Posterior cingulate gyrus (tissue), 11 donors: ENCODE data around the gene FAM135A.
"Not testable (repeated sequence)": the region's sequence is repeated elsewhere in the genome, so short reads cannot be mapped to it uniquely, and the experiment has no call there.

ENCODE experiments used
- DNase-seq, 10 donors: peaks; one replicate each; pipeline versions ENCODE4 v3.0.0 to v3.0.0-alpha.2; 2020 to 2021; ENCODE audit warnings: mixed read lengths in 3 of 10
- intact Hi-C: fragments of 100-400 bp; cut with DNase I; formaldehyde crosslinking; loops from one replicate; pipeline ENCODE4 v1.15.1; 2023

Gene FAM135A

DNA sequence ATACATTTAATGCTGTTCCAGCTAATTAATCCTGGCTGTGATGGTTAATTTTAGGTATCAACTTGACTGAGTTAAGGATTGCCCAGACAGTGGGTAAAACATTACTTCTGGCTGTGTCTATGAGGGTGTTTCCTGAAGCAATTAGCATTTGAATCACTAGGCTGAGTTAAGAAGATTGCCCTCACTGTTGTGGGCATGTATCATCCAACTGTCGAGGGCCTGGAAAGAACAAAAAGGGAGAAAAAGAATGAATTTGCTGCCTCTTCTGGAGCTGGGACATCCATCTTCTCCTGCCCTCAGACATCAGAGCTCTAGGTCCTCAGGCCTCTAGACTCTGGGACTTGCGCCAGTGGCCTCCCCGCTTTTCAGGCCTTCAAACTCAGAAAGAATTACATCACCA, 187.7 kb downstream of the FAM135A start:
- intact Hi-C loops, result no loop called here
- DNase-seq, result no peak

DNA sequence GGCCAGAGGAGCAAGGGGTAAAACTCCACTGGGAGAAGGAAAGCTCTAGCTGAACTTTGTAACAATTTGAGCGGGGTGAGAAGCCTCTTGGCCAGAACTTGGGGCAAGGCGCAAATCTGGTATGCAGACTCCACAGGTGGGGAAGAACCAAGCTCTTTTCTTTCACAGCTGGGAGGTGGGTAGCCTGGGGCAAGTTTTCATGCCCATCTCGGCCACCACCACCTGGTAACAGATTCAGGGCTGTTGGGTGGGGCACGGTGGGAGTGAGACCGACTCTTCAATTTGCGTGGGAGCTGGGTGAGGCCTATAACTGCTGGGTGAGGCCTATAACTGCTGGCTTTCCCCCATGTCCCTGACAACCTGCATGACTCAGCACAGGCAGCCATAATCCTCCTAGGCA, 190.9 kb downstream of the FAM135A start:
- intact Hi-C loops, result loop anchor here (2.0 kb wide), 1 partner anchor 51 kb away; no protein-coding TSS in a partner anchor

DNA sequence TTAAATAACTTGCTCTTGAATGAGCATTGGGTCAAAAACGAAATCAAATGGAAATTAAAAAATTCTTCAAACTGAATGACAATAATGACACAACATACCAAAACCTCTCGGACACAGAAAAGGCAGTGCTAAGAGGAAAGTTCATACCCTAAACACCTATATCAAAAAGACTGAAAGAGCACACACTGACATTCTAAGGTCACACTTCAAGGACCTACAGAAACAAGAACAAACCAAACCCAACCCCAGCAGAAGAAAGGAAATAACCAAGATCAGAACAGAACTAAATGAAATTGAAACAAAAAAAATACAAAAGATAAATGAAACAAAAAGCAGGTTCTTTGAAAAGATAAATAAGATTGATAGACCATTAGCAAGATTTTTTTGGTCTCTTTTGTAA, 194.1 kb downstream of the FAM135A start:
- DNase-seq, intact Hi-C loops: not testable (repeated sequence)

More for the DNA sequence above, 190.9 kb downstream of the FAM135A start:
- DNase-seq, result no peak

DNA sequence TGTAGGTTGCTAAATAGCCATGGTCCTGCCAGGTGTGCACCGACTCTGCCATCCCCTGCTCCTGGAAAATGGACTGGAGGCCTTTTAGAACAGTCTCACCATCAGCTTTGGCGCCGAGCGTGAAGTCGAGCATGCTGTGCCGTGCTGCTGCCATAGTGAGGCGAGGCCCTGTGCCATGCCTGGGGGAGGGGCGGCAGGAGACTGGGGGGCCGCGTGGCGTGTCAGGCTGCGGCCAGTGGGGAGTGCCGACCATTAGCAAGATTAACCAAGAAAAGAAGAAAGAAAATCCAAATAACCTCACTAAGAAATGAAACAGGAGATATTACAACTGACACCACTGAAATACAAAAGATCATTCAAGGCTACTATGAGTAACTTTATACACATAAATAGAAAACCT, 195.9 kb downstream of the FAM135A start:
- intact Hi-C loops, DNase-seq: not testable (repeated sequence)
